GM19468 (cell line): ENCODE measurements around the gene CD52.

Source experiments
- ATAC-seq: cut with Tn5 transposase; IDR thresholded peaks from one replicate; pipeline ENCODE4 v1.9.1; 2021; ENCODE audit warnings: mild to moderate bottlenecking, moderate library complexity, moderate number of reproducible peaks; ENCODE audit not compliant: unreplicated experiment; ENCODE audit errors: extremely low read depth

Gene CD52

GRCh38 chr1:26352338-26352679 is 34.6 kb downstream of the CD52 start:
- no peak for ATAC-seq

- no peak for ATAC-seq
These were observed 35.6 kb downstream of the CD52 start for GRCh38 chr1:26353210-26353859.

- no peak for ATAC-seq
These were observed 36.4 kb downstream of the CD52 start, which contains the start of gene CRYBG2 for GRCh38 chr1:26353976-26354820. CRYBG2 (minus strand) TSS chr1:26354130; CDS start chr1:26346657, 7,473 bp downstream.

- no peak for ATAC-seq
These were observed 37.2 kb downstream of the CD52 start for GRCh38 chr1:26354972-26355371.

- ATAC-seq, result no peak
These were observed 38.3 kb downstream of the CD52 start for GRCh38 chr1:26356106-26356505.

- ATAC-seq, result no peak
These were observed 39.4 kb downstream of the CD52 start for GRCh38 chr1:26357121-26357602.

GRCh38 chr1:26358411-26359384 is 40.9 kb downstream of the CD52 start:
- no peak for ATAC-seq

GRCh38 chr1:26359981-26360806 is 42.4 kb downstream of the CD52 start:
- ATAC-seq, result no peak

GRCh38 chr1:26360807-26361604 is 43.2 kb downstream of the CD52 start:
- no peak for ATAC-seq

GRCh38 chr1:26361605-26362122 is 43.9 kb downstream of the CD52 start:
- ATAC-seq, result no peak

- no peak for ATAC-seq
These were observed 44.6 kb downstream of the CD52 start for GRCh38 chr1:26362331-26362730.

GRCh38 chr1:26363549-26364448 is 46.0 kb downstream of the CD52 start:
- peak; percentile 50 for ATAC-seq

GRCh38 chr1:26364956-26365355 is 47.2 kb downstream of the CD52 start:
- no peak for ATAC-seq

GRCh38 chr1:26367441-26367840 is 49.7 kb downstream of the CD52 start:
- no peak for ATAC-seq

GRCh38 chr1:26368006-26368405 is 50.2 kb downstream of the CD52 start:
- no peak for ATAC-seq

- no peak for ATAC-seq
These were observed 50.7 kb downstream of the CD52 start for GRCh38 chr1:26368486-26368885.
